ENCODE results near the gene RFX1. TPM values are rescaled to one million over a fixed set of nuclear protein-coding genes. Genes with fewer than 3 reads are reported as not detected.
A peak's percentile ranks its signal among the peaks of the same experiment; 100 is the strongest.
"Not testable (repeated sequence)": the region's sequence is repeated elsewhere in the genome, so short reads cannot be mapped to it uniquely, and the experiment has no call there.

Gene RFX1
- total RNA-seq, 1 experiment from 2014 or later: 6.2 TPM

- no peak for DNase-seq (ENCODE audit: low spot score)
Measured at GRCh38 chr19:13979244-13979615, 26.9 kb downstream of the RFX1 start.

- DNase-seq (ENCODE audit: low spot score): peak; percentile 18
Measured at GRCh38 chr19:13978351-13979243, 27.5 kb downstream of the RFX1 start.

- DNase-seq (ENCODE audit: low spot score): no peak
Measured at GRCh38 chr19:13977803-13978202, 28.3 kb downstream of the RFX1 start.

- DNase-seq (ENCODE audit: low spot score): no peak
Measured at GRCh38 chr19:13976446-13976845, 29.7 kb downstream of the RFX1 start.

GRCh38 chr19:13975870-13976269 is 30.2 kb downstream of the RFX1 start:
- no peak for DNase-seq (ENCODE audit: low spot score)

GRCh38 chr19:13974073-13974472 is 32.0 kb downstream of the RFX1 start:
- DNase-seq (ENCODE audit: low spot score): peak; percentile 34

GRCh38 chr19:13973479-13973878 is 32.6 kb downstream of the RFX1 start:
- not testable (repeated sequence) for DNase-seq (ENCODE audit: low spot score)

GRCh38 chr19:13972368-13973155 is 33.6 kb downstream of the RFX1 start:
- DNase-seq (ENCODE audit: low spot score): no peak

GRCh38 chr19:13971868-13972267 is 34.3 kb downstream of the RFX1 start:
- DNase-seq (ENCODE audit: low spot score): not testable (repeated sequence)

- no peak for DNase-seq (ENCODE audit: low spot score)
Measured at GRCh38 chr19:13969897-13970296, 36.2 kb downstream of the RFX1 start.

GRCh38 chr19:13968999-13969398 is 37.1 kb downstream of the RFX1 start:
- DNase-seq (ENCODE audit: low spot score): no peak

GRCh38 chr19:13968383-13968935 is 37.7 kb downstream of the RFX1 start:
- DNase-seq (ENCODE audit: low spot score): no peak

- not testable (repeated sequence) for DNase-seq (ENCODE audit: low spot score)
Measured at GRCh38 chr19:13967206-13967605, 38.9 kb downstream of the RFX1 start.

GRCh38 chr19:13966684-13967128 is 39.4 kb downstream of the RFX1 start:
- no peak for DNase-seq (ENCODE audit: low spot score)

- no peak for DNase-seq (ENCODE audit: low spot score)
Measured at GRCh38 chr19:13965926-13966683, 40.0 kb downstream of the RFX1 start.

GRCh38 chr19:13965377-13965896 is 40.7 kb downstream of the RFX1 start:
- DNase-seq (ENCODE audit: low spot score): no peak

- DNase-seq (ENCODE audit: low spot score): no peak
Measured at GRCh38 chr19:13964776-13965175, 41.3 kb downstream of the RFX1 start.

GRCh38 chr19:13963603-13964105 is 42.5 kb downstream of the RFX1 start:
- no peak for DNase-seq (ENCODE audit: low spot score)

- no peak for DNase-seq (ENCODE audit: low spot score)
Measured at GRCh38 chr19:13962699-13963602, 43.2 kb downstream of the RFX1 start.
